HG03066 (cell line): ENCODE results near the gene GAL3ST2.
"Not testable (repeated sequence)": the region's sequence is repeated elsewhere in the genome, so short reads cannot be mapped to it uniquely, and the experiment has no call there.

Experiments
- ATAC-seq: cut with Tn5 transposase; IDR thresholded peaks from one replicate; pipeline ENCODE4 v1.9.1; 2021; ENCODE audit warnings: low read depth; ENCODE audit not compliant: unreplicated experiment

GAL3ST2 gene

GRCh38 chr2:241776336-241777169 is at the start of gene GAL3ST2:
GAL3ST2 (plus strand) TSS chr2:241776822; CDS start chr2:241776956, 134 bp downstream.
- no peak for ATAC-seq

- no peak for ATAC-seq
Observed at GRCh38 chr2:241728000-241728399, 48.6 kb upstream of the GAL3ST2 start.

GRCh38 chr2:241728627-241729026 is 48.0 kb upstream of the GAL3ST2 start:
- ATAC-seq: no peak

- no peak for ATAC-seq
Observed at GRCh38 chr2:241729868-241730267, 46.8 kb upstream of the GAL3ST2 start.

GRCh38 chr2:241730671-241731293 is 45.8 kb upstream of the GAL3ST2 start:
- no peak for ATAC-seq

- not testable (repeated sequence) for ATAC-seq
Observed at GRCh38 chr2:241732513-241733186, 44.0 kb upstream of the GAL3ST2 start.

GRCh38 chr2:241733391-241734207 is 43.0 kb upstream of the GAL3ST2 start:
- no peak for ATAC-seq

- no peak for ATAC-seq
Observed at GRCh38 chr2:241734208-241734466, 42.5 kb upstream of the GAL3ST2 start.

- peak; percentile 76 for ATAC-seq
Observed at GRCh38 chr2:241734467-241735208, 42.0 kb upstream of the GAL3ST2 start, which contains the start of gene D2HGDH. D2HGDH (plus strand) TSS chr2:241734630; CDS start chr2:241735225, 595 bp downstream.

- no peak for ATAC-seq
Observed at GRCh38 chr2:241736111-241736510, 40.5 kb upstream of the GAL3ST2 start.

- ATAC-seq: no peak
Observed at GRCh38 chr2:241738040-241738686, 38.5 kb upstream of the GAL3ST2 start.

GRCh38 chr2:241739177-241739576 is 37.4 kb upstream of the GAL3ST2 start:
- no peak for ATAC-seq

GRCh38 chr2:241739651-241740050 is 37.0 kb upstream of the GAL3ST2 start:
- no peak for ATAC-seq

GRCh38 chr2:241741016-241741415 is 35.6 kb upstream of the GAL3ST2 start:
- no peak for ATAC-seq

GRCh38 chr2:241742320-241742939 is 34.2 kb upstream of the GAL3ST2 start:
- ATAC-seq: no peak

- ATAC-seq: not testable (repeated sequence)
Observed at GRCh38 chr2:241743008-241743407, 33.6 kb upstream of the GAL3ST2 start.

GRCh38 chr2:241743620-241744019 is 33.0 kb upstream of the GAL3ST2 start:
- no peak for ATAC-seq

- ATAC-seq: no peak
Observed at GRCh38 chr2:241744028-241744754, 32.4 kb upstream of the GAL3ST2 start.
